Ascending aorta (tissue), 2 donors: ENCODE data around the gene ZSCAN2. TPM values are rescaled to one million over a fixed set of nuclear protein-coding genes. Genes with fewer than 3 reads are reported as not detected.
"Not testable (repeated sequence)": the region's sequence is repeated elsewhere in the genome, so short reads cannot be mapped to it uniquely, and the experiment has no call there.

ENCODE experiments used
- DNase-seq, 2 donors: peaks; one replicate each; pipeline ENCODE4 v3.0.0-alpha.2; 2019; ENCODE audit warnings: low spot score in 2 of 2
- H3K27ac ChIP-seq, 2 donors: fragments of 200-600 bp; sonication (generic); one replicate each; pipeline ENCODE4 v1.5.1; 2016 to 2017; ENCODE audit warnings: mild to moderate bottlenecking in 1 of 2
- H3K27me3 ChIP-seq: fragments of 200-600 bp; sonication (generic); one replicate; pipeline ENCODE4 v1.5.1; 2017
- H3K36me3 ChIP-seq, 2 donors: fragments of 200-600 bp; sonication (generic); one replicate each; pipeline ENCODE4 v1.5.1; 2016
- H3K4me1 ChIP-seq, 2 donors: fragments of 200-600 bp; sonication (generic); one replicate each; pipeline ENCODE4 v1.5.1; 2016 to 2017; ENCODE audit warnings: mild to moderate bottlenecking in 1 of 2
- H3K4me3 ChIP-seq, 2 donors: fragments of 200-600 bp; sonication (generic); one replicate each; pipeline ENCODE4 v1.5.1; 2016 to 2017; ENCODE audit warnings: mild to moderate bottlenecking in 1 of 2
- H3K9me3 ChIP-seq, 2 donors: fragments of 200-600 bp; sonication (generic); one replicate each; pipeline ENCODE4 v1.5.1; 2016
- CTCF ChIP-seq, 3 experiments: fragments of 200-600 bp in 2 of 3; fragments of 450-650 bp in 1 of 3; sonication (generic) in 2 of 3; IDR thresholded peaks; one replicate each; pipeline ENCODE4 v1.5.1; 2016 to 2019; ENCODE audit warnings: antibody characterized with exemption in 3 of 3, mild to moderate bottlenecking in 1 of 3, moderate library complexity in 1 of 3
- intact Hi-C: fragments of 100-400 bp; cut with DNase I; formaldehyde crosslinking; loops from one replicate; pipeline ENCODE4 v1.15.1; 2023
- total RNA-seq: library from RNA; depleted of rRNA; stranded (reverse); fragments of >200 nt; gene quantifications from one replicate; pipeline ENCODE4 v1.1.0, GENCODE V29; 2016

Gene ZSCAN2
- total RNA-seq, result 4.6 TPM

GRCh38 chr15:84600687-84601554, at the start of gene ZSCAN2:
TSS of gene ZSCAN2 (plus strand) at chr15:84601009. CDS start at chr15:84603928, 2,919 bp downstream.
- peak within 1 kb of the TSS; percentile 85 to 91 for H3K4me3 ChIP-seq
- no peaks in the 10 kb centered on the region for H3K9me3 ChIP-seq
- DNase-seq, result peak; percentile 90 to 98
- H3K4me1 ChIP-seq, result peaks cover 0 to 13% of the 10 kb centered on the region in 2 donors
- H3K36me3 ChIP-seq, result no peaks in the 10 kb centered on the region
- no peaks in the 10 kb centered on the region for H3K27me3 ChIP-seq
- no peak for TF ChIP-seq CTCF (IDR thresholded peaks at IDR 0.05)
- intact Hi-C loops, result loop anchor here (1.0 to 2.0 kb wide), 5 partner anchors 30 to 380 kb away; partner anchors contain the start of genes PDE8A, SEC11A, WDR73 and ZNF592
- peak within 1 kb of the TSS; percentile 43 to 72 for H3K27ac ChIP-seq

GRCh38 chr15:84551624-84552023, 49.2 kb upstream of the ZSCAN2 start:
- H3K36me3 ChIP-seq, H3K27me3 ChIP-seq, H3K4me1 ChIP-seq, H3K4me3 ChIP-seq, DNase-seq, H3K9me3 ChIP-seq, intact Hi-C loops, H3K27ac ChIP-seq: not testable (repeated sequence)

GRCh38 chr15:84552896-84553295, 47.9 kb upstream of the ZSCAN2 start:
- intact Hi-C loops, result no loop called here
- no peak for DNase-seq
- no peaks in the 10 kb centered on the region for H3K4me1 ChIP-seq
- no peaks in the 10 kb centered on the region for H3K27me3 ChIP-seq
- no peak for TF ChIP-seq CTCF (IDR thresholded peaks at IDR 0.05)
- no peak overlapping the region for H3K4me3 ChIP-seq
- H3K27ac ChIP-seq, result no peak overlapping the region
- no peaks in the 10 kb centered on the region for H3K9me3 ChIP-seq
- H3K36me3 ChIP-seq, result peaks cover 8 to 9% of the 10 kb centered on the region in 2 donors

GRCh38 chr15:84556690-84557089, 44.1 kb upstream of the ZSCAN2 start:
- intact Hi-C loops, H3K36me3 ChIP-seq, H3K9me3 ChIP-seq, H3K4me1 ChIP-seq, H3K27me3 ChIP-seq, H3K4me3 ChIP-seq, H3K27ac ChIP-seq, DNase-seq: not testable (repeated sequence)

GRCh38 chr15:84568021-84568420, 32.8 kb upstream of the ZSCAN2 start:
- DNase-seq, H3K36me3 ChIP-seq, H3K27me3 ChIP-seq, intact Hi-C loops, H3K4me3 ChIP-seq, H3K4me1 ChIP-seq, H3K9me3 ChIP-seq, H3K27ac ChIP-seq: not testable (repeated sequence)

- Histone ChIP-seq H3K27ac (peak overlapping the region; percentile 97 to 98), H3K27me3 (no peaks in the 10 kb centered on the region), H3K36me3 (no peaks in the 10 kb centered on the region), H3K9me3 (no peaks in the 10 kb centered on the region), H3K4me3 (peak overlapping the region; percentile 73 to 89), H3K4me1 (peaks cover 0 to 5% of the 10 kb centered on the region in 2 donors)
- no peak for TF ChIP-seq CTCF (IDR thresholded peaks at IDR 0.05)
- intact Hi-C loops, result no loop called here
- peak in 1 of 2 donors; percentile 80 for DNase-seq
Observed at GRCh38 chr15:84570164-84570735, 30.6 kb upstream of the ZSCAN2 start.

GRCh38 chr15:84572231-84572630, 28.6 kb upstream of the ZSCAN2 start:
- H3K4me1 ChIP-seq, result peaks cover 0 to 5% of the 10 kb centered on the region in 2 donors
- peak overlapping the region in 1 of 2 donors; percentile 64 for H3K27ac ChIP-seq
- no peaks in the 10 kb centered on the region for H3K9me3 ChIP-seq
- no peak for TF ChIP-seq CTCF (IDR thresholded peaks at IDR 0.05)
- no peak overlapping the region for H3K4me3 ChIP-seq
- DNase-seq, result no peak
- no peaks in the 10 kb centered on the region for H3K27me3 ChIP-seq
- intact Hi-C loops, result no loop called here
- H3K36me3 ChIP-seq, result no peaks in the 10 kb centered on the region
